ENCODE data around the gene PJA2.
"Not testable (repeated sequence)": the region's sequence is repeated elsewhere in the genome, so short reads cannot be mapped to it uniquely, and the experiment has no call there.

The PJA2 gene

DNA sequence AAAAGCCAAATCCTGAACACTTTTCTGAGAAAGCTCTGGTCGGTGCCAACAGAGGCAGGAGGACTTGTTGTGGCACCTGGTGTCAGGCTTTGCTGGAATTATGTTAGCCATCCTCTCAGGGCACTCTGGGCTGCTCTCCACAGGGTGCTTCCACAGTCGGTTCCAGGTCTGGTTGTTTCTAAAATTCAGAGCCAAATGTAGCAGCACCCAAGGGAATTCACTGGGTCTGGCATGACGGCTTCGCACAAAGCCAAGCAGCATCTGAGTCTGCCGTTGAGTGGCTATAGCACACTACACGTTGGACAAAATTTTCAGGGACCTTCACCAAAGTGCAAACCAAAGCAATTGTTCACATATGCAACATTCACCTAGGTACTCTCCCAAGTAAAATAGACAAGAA, 110.2 kb downstream of the PJA2 start:
- no peak overlapping the region for H3K9ac ChIP-seq
- TF ChIP-seq Cebpa-rat (IDR thresholded peaks at IDR 0.05), result no peak
- H3K27me3 ChIP-seq, result no peaks in the 10 kb centered on the region
- H3K4me1 ChIP-seq, result no peaks in the 10 kb centered on the region
- no peak overlapping the region for H3K4me2 ChIP-seq
- H3K27ac ChIP-seq, result no peak overlapping the region
- H4K20me1 ChIP-seq, result no peaks in the 10 kb centered on the region
- no peaks in the 10 kb centered on the region for H3K36me3 ChIP-seq
- H3K9me3 ChIP-seq (replicated peaks in 1 of 11), result peaks cover 0 to 11% (median 0%) of the 10 kb centered on the region in 11 experiments; a peak in 6 of 22 replicates
- no peak overlapping the region for H3K4me3 ChIP-seq

DNA sequence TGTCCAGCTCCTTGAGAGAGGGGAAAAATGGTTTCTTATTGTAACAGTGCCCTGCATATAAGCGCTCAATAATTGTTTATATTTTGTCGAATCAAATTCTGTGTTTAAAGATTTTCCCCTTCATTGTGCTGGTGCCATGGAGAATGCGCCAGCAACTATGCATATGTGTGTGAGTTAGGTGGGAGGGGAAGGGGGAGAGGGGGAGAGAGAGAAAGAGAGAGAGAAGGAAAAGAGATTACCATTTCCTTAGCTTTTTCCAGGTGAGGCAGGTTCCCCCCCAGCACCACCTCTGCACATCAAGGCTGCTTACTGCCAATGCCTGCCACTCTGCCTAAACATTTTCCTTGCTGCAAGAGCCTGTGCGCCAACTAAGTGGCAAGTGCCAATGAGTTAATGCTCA, 111.0 kb downstream of the PJA2 start:
- Histone ChIP-seq H3K4me1 (no peaks in the 10 kb centered on the region), H3K9ac (no peak overlapping the region), H4K20me1 (no peaks in the 10 kb centered on the region), H3K9me3 (replicated peaks in 1 of 11) (peaks cover 0 to 14% (median 0%) of the 10 kb centered on the region in 11 experiments; a peak in 6 of 22 replicates), H3K27ac (no peak overlapping the region), H3K27me3 (no peaks in the 10 kb centered on the region), H3K4me2 (no peak overlapping the region), H3K4me3 (no peak overlapping the region), H3K36me3 (no peaks in the 10 kb centered on the region)
- no peak for TF ChIP-seq Cebpa-rat (IDR thresholded peaks at IDR 0.05)

DNA sequence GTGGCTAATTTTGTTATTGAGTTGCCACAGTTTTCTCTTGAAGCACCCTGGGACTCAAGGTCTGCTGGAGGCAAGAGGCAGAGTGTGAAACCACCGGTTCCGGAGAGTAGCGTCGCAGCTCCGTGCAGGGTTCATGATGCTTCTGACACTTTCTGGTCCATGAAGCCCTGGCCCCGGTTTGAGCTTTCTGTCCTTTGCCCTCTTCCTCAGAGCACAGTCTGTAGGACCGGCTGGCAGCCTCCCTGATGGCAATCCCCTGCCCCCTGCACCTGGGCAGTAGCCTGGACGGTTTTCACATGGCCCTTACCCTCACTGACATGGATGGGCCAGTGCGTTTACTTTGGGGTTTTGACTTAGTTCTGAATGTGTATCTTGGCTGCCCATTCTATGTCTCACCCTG, 111.9 kb downstream of the PJA2 start:
- no peak overlapping the region for H3K4me2 ChIP-seq
- H3K9ac ChIP-seq, result no peak overlapping the region
- H3K27ac ChIP-seq, result no peak overlapping the region
- no peak overlapping the region for H3K4me3 ChIP-seq
- no peaks in the 10 kb centered on the region for H4K20me1 ChIP-seq
- TF ChIP-seq Cebpa-rat (IDR thresholded peaks at IDR 0.05), result no peak
- H3K9me3 ChIP-seq (replicated peaks in 1 of 11), result peaks cover 0 to 14% (median 0%) of the 10 kb centered on the region in 11 experiments; a peak in 6 of 22 replicates
- H3K27me3 ChIP-seq, result no peaks in the 10 kb centered on the region
- H3K36me3 ChIP-seq, result no peaks in the 10 kb centered on the region
- no peaks in the 10 kb centered on the region for H3K4me1 ChIP-seq

DNA sequence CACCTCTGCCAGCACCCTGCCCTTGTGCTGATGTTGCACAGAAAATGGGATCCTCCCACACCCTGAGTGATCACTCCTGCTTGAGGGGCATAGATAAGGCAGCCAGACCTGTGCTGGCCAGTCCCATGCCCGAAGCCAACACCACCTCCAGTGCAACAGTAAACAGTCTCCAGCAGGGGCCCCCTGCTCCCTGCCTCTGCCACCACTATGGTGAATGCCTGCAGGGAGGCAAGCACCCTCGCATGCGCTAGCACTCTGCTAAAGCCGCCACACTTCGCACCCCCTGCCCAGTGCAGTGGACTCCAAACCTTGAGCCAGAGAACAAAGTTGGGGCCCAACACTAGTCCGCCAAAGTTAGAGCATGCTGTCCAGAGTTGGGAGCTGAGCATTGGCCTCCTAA, 118.7 kb downstream of the PJA2 start:
- peaks cover 0 to 11% (median 0%) of the 10 kb centered on the region in 11 experiments; a peak in 3 of 22 replicates for H3K36me3 ChIP-seq
- no peak for TF ChIP-seq Cebpa-rat (IDR thresholded peaks at IDR 0.05)
- no peak overlapping the region for H3K4me2 ChIP-seq
- H3K27me3 ChIP-seq, result no peaks in the 10 kb centered on the region
- H4K20me1 ChIP-seq, result no peaks in the 10 kb centered on the region
- no peak overlapping the region for H3K27ac ChIP-seq
- no peak overlapping the region for H3K4me3 ChIP-seq
- no peak overlapping the region for H3K9ac ChIP-seq
- H3K4me1 ChIP-seq, result no peaks in the 10 kb centered on the region
- peaks cover 19 to 55% (median 26%) of the 10 kb centered on the region in 11 experiments for H3K9me3 ChIP-seq (replicated peaks in 1 of 11)

DNA sequence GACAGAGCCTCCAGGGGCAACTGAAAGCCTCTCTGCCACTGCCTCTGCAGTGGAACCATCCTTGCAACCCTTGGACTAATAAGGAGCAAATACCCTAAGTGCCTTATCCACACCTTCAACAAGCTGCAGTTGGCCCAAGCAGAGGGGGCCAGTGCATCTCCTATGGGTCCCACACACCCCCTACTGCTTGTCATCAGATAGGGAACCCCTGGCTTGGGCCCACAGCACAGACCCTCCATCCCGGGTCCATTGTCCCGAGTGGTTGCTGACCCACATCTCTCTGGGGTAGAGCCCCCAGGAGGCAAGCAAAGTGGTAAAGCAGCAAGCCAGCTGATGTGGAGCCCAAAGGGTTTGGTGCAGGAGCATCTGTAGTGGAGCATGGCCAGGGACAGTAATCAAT, 119.5 kb downstream of the PJA2 start:
- H3K36me3 ChIP-seq, result peaks cover 0 to 14% (median 0%) of the 10 kb centered on the region in 11 experiments; a peak in 3 of 22 replicates
- no peak overlapping the region for H3K27ac ChIP-seq
- no peak overlapping the region for H3K4me2 ChIP-seq
- H3K4me1 ChIP-seq, result no peaks in the 10 kb centered on the region
- H3K9me3 ChIP-seq (replicated peaks in 1 of 11), result peaks cover 28 to 60% (median 33%) of the 10 kb centered on the region in 11 experiments
- H3K4me3 ChIP-seq, result no peak overlapping the region
- no peaks in the 10 kb centered on the region for H4K20me1 ChIP-seq
- TF ChIP-seq Cebpa-rat (IDR thresholded peaks at IDR 0.05), result no peak
- no peaks in the 10 kb centered on the region for H3K27me3 ChIP-seq
- H3K9ac ChIP-seq, result no peak overlapping the region

DNA sequence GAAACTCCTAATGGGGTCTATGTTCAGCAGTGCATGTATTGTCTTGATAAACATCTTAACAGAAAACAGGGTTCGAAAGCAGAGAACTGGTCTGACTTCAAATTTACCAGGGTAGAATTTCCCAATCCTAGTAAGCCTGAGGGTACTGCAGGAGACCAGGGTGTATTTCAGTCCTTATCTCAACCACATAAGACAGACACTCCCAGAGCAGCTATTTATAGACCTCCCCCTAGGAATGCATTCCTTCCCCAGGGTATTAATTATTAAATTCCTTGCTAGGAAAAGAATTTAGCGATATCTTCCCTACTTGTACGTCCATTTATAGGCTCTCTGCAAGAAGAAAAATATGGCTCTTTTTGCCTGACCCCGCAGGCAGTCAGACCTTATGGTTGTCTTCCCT, 123.1 kb downstream of the PJA2 start:
- H3K9ac ChIP-seq, H3K4me2 ChIP-seq, H4K20me1 ChIP-seq, H3K27ac ChIP-seq, H3K4me3 ChIP-seq, H3K4me1 ChIP-seq, H3K27me3 ChIP-seq: not testable (repeated sequence)
- peaks cover 0 to 14% (median 0%) of the 10 kb centered on the region in 11 experiments; a peak in 3 of 22 replicates for H3K36me3 ChIP-seq
- H3K9me3 ChIP-seq (replicated peaks in 1 of 11), result peaks cover 29 to 59% (median 33%) of the 10 kb centered on the region in 11 experiments

All from BLaER1 treated with 17β-estradiol and CSF1 and Interleukin-3, amounts not matched to agents 10 nM and 100 nM (cell line).